Posterior cingulate gyrus (tissue), 11 donors: ENCODE data around the gene MAP2K4.
"Not testable (repeated sequence)": the region's sequence is repeated elsewhere in the genome, so short reads cannot be mapped to it uniquely, and the experiment has no call there.

Source experiments
- DNase-seq, 10 donors: peaks; one replicate each; pipeline versions ENCODE4 v3.0.0 to v3.0.0-alpha.2; 2020 to 2021; ENCODE audit warnings: mixed read lengths in 3 of 10
- intact Hi-C: fragments of 100-400 bp; cut with DNase I; formaldehyde crosslinking; loops from one replicate; pipeline ENCODE4 v1.15.1; 2023

The MAP2K4 gene

GRCh38 chr17:12134587-12134986 lies 113.9 kb downstream of the MAP2K4 start:
- no peak for DNase-seq
- intact Hi-C loops: no loop called here

GRCh38 chr17:12136243-12136642 lies 115.6 kb downstream of the MAP2K4 start:
- intact Hi-C loops: no loop called here
- DNase-seq: no peak

GRCh38 chr17:12136646-12137045 lies 116.0 kb downstream of the MAP2K4 start:
- intact Hi-C loops: no loop called here
- DNase-seq: no peak

GRCh38 chr17:12137859-12138258 lies 117.2 kb downstream of the MAP2K4 start:
- intact Hi-C loops: no loop called here

GRCh38 chr17:12140685-12141084 lies 120.0 kb downstream of the MAP2K4 start:
- no peak for DNase-seq
- intact Hi-C loops: no loop called here

More at GRCh38 chr17:12137859-12138258, 117.2 kb downstream of the MAP2K4 start:
- no peak for DNase-seq

GRCh38 chr17:12162187-12162586 lies 141.5 kb downstream of the MAP2K4 start:
- DNase-seq, intact Hi-C loops: not testable (repeated sequence)

- DNase-seq: no peak
- intact Hi-C loops: no loop called here
Observed at GRCh38 chr17:12164085-12164484, 143.4 kb downstream of the MAP2K4 start.

GRCh38 chr17:12178644-12179330 lies 158.1 kb downstream of the MAP2K4 start:
- no peak for DNase-seq
- intact Hi-C loops: no loop called here

- peak in 3 of 10 donors; percentile 9 to 27 (median 15) for DNase-seq
Observed at GRCh38 chr17:12180644-12181261, 160.1 kb downstream of the MAP2K4 start.

GRCh38 chr17:12187658-12188057 lies 167.0 kb downstream of the MAP2K4 start:
- intact Hi-C loops: no loop called here
- DNase-seq: no peak

More at GRCh38 chr17:12180644-12181261, 160.1 kb downstream of the MAP2K4 start:
- intact Hi-C loops: loop anchor here (2.0 kb wide), 2 partner anchors 486 to 822 kb away; no protein-coding TSS in a partner anchor

GRCh38 chr17:12193144-12193735 lies 172.6 kb downstream of the MAP2K4 start:
- intact Hi-C loops: no loop called here
- DNase-seq: no peak
